EH (cell line): ENCODE measurements around the gene TRAPPC1.

Experiments used
- DNase-seq: peaks from one replicate; pipeline ENCODE4 v3.0.0-alpha.2; 2015; ENCODE audit warnings: low read depth

TRAPPC1 gene

DNA sequence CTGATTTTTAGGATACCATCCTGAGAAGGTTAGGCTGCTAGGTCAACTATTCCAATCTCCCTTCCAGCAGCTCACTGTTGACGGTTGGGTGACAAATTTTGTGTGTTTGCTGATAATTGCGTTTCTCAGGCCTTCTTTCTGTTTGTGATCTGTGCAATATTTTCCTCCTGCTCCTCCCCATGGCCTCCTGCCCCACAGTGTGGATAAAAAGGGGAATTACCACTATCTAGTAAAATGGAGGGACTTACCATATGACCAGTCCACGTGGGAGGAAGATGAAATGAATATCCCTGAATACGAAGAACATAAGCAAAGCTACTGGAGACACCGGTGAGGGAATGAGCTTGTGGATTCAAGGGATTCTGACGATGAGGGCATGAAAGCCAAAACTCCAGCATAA lies 34.0 kb downstream of the TRAPPC1 start:
- DNase-seq: peak; percentile 70

DNA sequence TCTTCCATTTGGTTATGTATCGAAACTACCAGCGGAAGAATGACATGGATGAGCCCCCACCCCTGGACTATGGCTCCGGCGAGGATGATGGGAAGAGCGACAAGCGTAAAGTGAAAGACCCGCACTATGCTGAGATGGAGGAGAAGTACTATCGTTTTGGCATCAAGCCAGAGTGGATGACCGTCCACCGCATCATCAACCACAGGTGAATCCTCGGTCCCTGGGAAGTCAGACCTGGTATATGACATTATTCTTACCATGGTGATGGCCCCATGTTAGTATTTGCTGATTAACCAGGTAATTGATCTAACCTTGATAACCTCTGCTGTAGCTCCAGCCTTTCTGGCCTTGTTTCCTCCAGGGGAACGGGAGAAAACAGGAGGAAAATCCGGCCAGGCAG lies 34.7 kb downstream of the TRAPPC1 start:
- no peak for DNase-seq

GRCh38 chr17:7894866-7895265 lies 36.9 kb downstream of the TRAPPC1 start:
- no peak for DNase-seq

- DNase-seq: no peak
These were observed 37.5 kb downstream of the TRAPPC1 start for GRCh38 chr17:7894226-7894625.

- no peak for DNase-seq
These were observed 38.4 kb downstream of the TRAPPC1 start for GRCh38 chr17:7893187-7893880.

DNA sequence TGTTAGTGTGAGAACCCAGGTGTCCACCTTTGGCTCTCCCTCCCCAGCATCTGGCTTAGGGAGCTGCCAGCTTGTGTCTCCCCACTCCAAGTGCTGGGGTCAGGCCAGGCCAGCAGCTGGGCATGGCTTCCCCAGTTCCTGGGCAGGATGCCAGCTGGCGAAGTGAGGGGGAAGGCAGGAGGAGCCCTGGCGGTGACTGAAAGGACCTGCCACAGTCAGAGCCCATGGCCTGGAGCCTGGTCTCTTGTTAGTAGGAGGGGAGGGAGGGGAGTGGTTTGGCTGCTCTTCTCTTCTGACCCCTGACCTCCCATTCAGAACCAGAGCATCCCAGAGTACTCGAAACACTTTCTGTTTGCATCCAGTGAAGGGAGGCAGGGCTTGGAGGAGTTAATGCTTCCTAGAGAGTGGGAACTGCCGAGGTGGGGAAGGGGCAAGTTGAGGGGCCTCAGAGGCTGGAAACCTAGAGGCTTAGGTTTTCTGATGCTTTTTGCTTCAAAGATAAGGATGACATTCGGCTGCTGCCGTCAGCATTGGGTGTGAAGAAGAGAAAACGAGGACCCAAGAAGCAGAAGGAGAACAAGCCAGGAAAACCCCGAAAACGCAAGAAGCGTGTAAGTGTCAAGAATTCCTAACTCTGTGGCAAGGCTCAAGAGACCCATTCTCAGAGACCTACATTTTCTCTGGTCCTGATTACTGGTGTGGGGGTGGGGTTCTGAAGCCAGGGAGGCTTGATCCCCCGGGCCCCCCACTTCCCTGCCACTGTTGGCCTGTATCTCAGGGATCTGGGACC lies 42.4 kb downstream of the TRAPPC1 start:
- DNase-seq: peak; percentile 94

GRCh38 chr17:7888184-7888920 lies 43.4 kb downstream of the TRAPPC1 start, which contains the start of gene CHD3:
CHD3 (plus strand) TSS chr17:7888789; CDS start chr17:7889001, 212 bp downstream.
- DNase-seq: no peak

- peak; percentile 98 for DNase-seq
These were observed 44.1 kb downstream of the TRAPPC1 start for GRCh38 chr17:7887482-7888183.

DNA sequence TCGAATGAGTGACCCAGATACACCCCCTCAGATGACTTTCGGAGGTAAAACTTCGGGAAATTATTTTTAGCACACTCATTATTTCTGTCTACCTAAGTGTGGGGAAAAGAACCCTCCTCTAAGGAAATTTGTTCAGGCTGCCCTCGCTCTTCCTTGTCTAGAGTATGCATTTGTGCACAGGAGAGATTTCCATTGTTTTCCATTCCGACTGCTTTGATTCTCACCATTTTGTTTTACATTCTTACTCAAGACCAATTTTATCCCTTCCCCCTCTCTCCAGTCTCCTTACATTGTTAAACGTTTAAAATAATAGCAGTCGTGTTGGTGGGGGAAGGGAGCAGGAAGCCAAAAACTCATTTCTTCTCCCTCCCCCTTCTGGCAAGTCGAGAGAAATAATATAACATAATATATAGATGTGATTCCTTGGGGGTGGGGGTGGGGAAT lies 44.7 kb downstream of the TRAPPC1 start:
- no peak for DNase-seq

GRCh38 chr17:7886227-7887037 lies 45.3 kb downstream of the TRAPPC1 start:
- peak; percentile 31 for DNase-seq

GRCh38 chr17:7885367-7886226 lies 46.1 kb downstream of the TRAPPC1 start:
- DNase-seq: peak; percentile 61

- peak; percentile 21 for DNase-seq
These were observed 47.0 kb downstream of the TRAPPC1 start for GRCh38 chr17:7884581-7885366.

DNA sequence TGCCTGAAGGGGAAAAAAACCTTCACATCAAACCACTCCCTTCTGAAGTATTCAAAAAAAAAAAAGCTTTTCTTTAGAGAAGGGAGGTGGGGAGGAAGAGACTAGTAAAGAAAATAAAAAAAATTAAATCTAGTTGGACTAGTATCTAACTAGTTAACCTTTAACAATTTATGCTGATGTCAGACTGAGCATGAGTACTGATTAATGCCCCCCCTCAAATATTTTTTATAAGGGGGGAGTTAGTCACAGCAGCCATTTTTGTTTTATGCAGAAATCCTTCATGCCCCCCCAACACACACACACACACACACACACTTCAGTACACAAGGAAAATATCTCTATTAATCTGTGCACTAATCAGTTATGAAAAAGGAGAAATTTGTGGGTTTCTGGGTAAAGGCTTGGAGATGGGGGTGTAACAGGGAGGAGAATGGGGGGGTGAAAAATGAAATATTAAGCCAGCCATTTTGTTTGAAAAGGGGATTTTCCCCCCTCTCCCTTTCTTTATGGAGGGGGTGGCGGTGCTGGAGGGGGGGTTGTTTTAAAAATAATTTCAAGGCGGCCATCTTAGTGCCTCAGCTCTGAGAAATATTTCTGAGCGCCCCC lies 47.9 kb downstream of the TRAPPC1 start:
- DNase-seq: peak; percentile 30

DNA sequence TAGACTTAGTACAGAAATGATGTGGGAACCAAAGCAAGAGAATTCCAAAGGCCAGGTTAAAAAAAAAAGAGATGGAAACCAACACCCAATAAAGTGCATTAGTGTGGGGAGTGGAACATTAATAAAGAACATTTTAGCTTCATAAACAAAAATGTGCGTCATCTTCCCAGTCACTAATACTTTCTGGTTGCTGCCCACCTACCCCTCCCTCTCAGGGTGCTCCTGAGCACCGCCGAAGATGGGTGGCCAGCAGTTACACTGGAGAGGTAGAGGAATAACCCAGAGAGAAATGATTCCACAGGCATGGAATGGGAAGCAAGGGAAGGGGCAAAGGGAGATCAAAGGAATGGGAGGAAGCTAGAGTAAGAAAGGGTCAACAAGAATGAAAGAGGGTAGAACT lies 49.1 kb downstream of the TRAPPC1 start:
- DNase-seq: no peak

DNA sequence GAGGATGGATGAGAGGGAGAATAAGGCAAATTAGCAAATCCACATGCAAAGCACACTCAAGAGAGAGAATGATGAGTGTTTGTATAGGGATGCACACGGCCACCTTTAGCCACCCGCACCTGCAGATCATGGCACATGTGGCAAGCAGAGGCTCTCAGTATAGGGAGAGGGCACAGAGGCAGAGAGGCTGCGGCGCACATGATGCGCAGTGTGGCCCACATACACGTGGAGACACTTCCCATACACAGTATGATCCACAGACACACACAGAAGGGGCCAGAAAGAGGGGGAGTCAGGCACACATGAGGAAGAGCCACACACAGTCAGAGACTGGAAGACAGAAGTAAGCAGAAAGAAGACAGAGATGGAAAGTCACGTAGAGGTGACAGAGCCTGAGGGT lies 49.7 kb downstream of the TRAPPC1 start:
- no peak for DNase-seq

- peak; percentile 21 for DNase-seq
These were observed 50.3 kb downstream of the TRAPPC1 start for GRCh38 chr17:7881276-7882054.
